H1 (cell line): ENCODE measurements around the gene PRR29. TPM values are rescaled to one million over a fixed set of nuclear protein-coding genes. Genes with fewer than 3 reads are reported as not detected.

Experiments used
- ASH2L ChIP-seq: fragments of 200-600, 300-600 bp; sonication (generic); IDR thresholded peaks from one replicate; pipeline ENCODE4 v1.7.1; 2017; ENCODE audit warnings: low read length
- ATF2 ChIP-seq: IDR thresholded peaks from 2 replicates; pipeline ENCODE4 v1.6.1; 2012; ENCODE audit warnings: low read length, inconsistent platforms
- CEBPB ChIP-seq: IDR thresholded peaks from 2 replicates; pipeline ENCODE4 v1.6.1; 2012; ENCODE audit warnings: low read depth, low read length
- CHD7 ChIP-seq: fragments of 300-600 bp; sonication (generic); IDR thresholded peaks from 2 replicates; pipeline ENCODE4 v1.7.1; 2012; ENCODE audit warnings: low read length, moderate library complexity, mild to moderate bottlenecking, inconsistent platforms; ENCODE audit not compliant: insufficient replicate concordance
- CREB1 ChIP-seq: IDR thresholded peaks from 2 replicates; pipeline ENCODE4 v1.6.1; 2012; ENCODE audit warnings: inconsistent platforms
- EGR1 ChIP-seq: IDR thresholded peaks from 2 replicates; pipeline ENCODE4 v1.6.1; 2011; ENCODE audit warnings: low read depth, low read length, borderline replicate concordance
- KDM4A ChIP-seq: IDR thresholded peaks from one replicate; pipeline ENCODE4 v1.7.1; 2012; ENCODE audit warnings: low read depth, mild to moderate bottlenecking, moderate library complexity, low read length, inconsistent platforms; ENCODE audit not compliant: severe bottlenecking
- POLR2A ChIP-seq, 2 experiments: IDR thresholded peaks; 1 replicate in 1 of 2; 2 replicates in 1 of 2; pipeline ENCODE4 v1.6.1; 2011; ENCODE audit warnings: low read depth in 2 of 2, low read length in 2 of 2, mild to moderate bottlenecking in 2 of 2; ENCODE audit errors: control extremely low read depth in 1 of 2
- YY1 ChIP-seq: IDR thresholded peaks from 2 replicates; pipeline ENCODE4 v1.6.1; 2011; ENCODE audit warnings: low read depth, mild to moderate bottlenecking, low read length
- polyA plus RNA-seq, 7 experiments: library from polyadenylated mRNA; depleted of rRNA in 3 of 7; stranded (reverse) in 5 of 7; unstranded in 2 of 7; fragments of >200 nt in 5 of 7; fragments of 200-250 nt in 2 of 7; gene quantifications; 1 replicate in 5 of 7; 2 replicates in 1 of 7; 4 replicates in 1 of 7; pipeline versions ENCODE4 v1.2.1 to v1.2.3, GENCODE V29; 2011 to 2013; ENCODE audit warnings: missing spikeins in 2 of 7, mixed read lengths in 2 of 7
- total RNA-seq: library from RNA; stranded (reverse); fragmentation: NEBNext Ultra II Directional; extraction: Animal tissue kit (Norgen Biotek cat#: 25700); gene quantifications from 2 replicates; pipeline ENCODE4 v1.2.1, GENCODE V29; 2021
- TF ChIP-seq, protein P1 (sequence below): IDR thresholded peaks from 2 replicates; pipeline ENCODE4 v1.6.1; 2012; ENCODE audit warnings: inconsistent platforms

The PRR29 gene
- total and polyA plus RNA-seq, 2 of the 8 experiments (the other 6 are each of a cell fraction or from before 2014, with no cell fraction given): 0.67 to 0.83 TPM

GRCh38 chr17:64004218-64004770 lies 6.1 kb downstream of the PRR29 start (continued):
- TF ChIP-seq CHD7 (no peak), YY1 (no peak), KDM4A (no peak), CREB1 (no peak), ASH2L (no peak), CEBPB (no peak), EGR1 (no peak), ATF2 (no peak), POLR2A (IDR thresholded peaks at IDR 0.05; ENCODE audit: control extremely low read depth in 1 of 2, low read depth in 2 of 2, low read length in 2 of 2) (no peak)
- TF ChIP-seq, protein P1, sequence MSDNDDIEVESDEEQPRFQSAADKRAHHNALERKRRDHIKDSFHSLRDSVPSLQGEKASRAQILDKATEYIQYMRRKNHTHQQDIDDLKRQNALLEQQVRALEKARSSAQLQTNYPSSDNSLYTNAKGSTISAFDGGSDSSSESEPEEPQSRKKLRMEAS: no peak
